ENCODE results near the gene TMEM59L. TPM values are rescaled to one million over a fixed set of nuclear protein-coding genes. Genes with fewer than 3 reads are reported as not detected.
A peak's percentile ranks its signal among the peaks of the same experiment; 100 is the strongest.

Gene TMEM59L
- total and polyA plus RNA-seq, 2 of the 13 experiments (the other 11 are each of a cell fraction or from before 2014, with no cell fraction given): 0.97 to 5.5 TPM

DNA sequence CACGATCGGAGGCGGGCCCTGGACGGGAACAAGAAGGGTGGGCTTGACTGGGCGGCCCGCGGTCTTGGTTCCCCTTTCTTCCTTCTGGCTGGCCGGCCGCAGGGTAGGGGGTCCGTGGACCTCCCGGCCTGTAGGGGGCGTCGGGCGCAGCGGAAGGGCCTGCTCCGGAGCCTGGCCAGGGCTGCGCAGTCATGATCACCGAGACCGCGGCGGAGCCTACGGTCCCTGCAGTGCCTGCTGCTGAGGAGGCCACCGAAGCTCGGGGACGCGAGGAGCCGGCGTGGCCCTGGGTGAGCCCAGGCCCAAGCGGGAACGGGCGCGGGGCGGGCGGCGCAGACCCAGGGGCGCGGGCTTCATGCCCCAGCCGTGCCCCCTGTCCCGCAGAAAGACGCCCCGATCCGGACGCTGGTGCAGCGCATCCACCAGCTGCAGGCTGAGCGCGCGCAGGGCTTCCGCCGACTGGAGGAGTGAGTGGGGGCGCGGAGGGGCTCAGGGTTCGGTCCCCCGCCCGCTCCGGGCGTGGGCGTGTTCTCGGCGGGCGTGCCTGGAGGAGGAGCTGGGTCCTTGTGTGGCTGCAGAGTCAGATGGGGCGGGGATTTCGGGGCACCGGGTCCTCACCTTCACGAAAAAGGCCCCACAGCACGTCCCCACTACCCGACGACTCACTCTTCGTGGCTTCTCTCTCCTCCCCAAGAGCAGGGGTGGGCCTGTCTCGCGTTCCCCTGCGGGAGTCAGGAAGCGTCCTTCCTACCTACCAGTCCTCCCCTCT, 23.9 kb upstream of the TMEM59L start, which contains the start of gene REX1BD (continued):
- TF ChIP-seq IRF2 (CRISPR knock-in tag; IDR thresholded peaks at IDR 0.05) (peak; percentile 76; the same call in 1 of the 2 replicates), KDM4B (CRISPR knock-in tag; IDR thresholded peaks at IDR 0.05) (peak; percentile 88), KDM6A (CRISPR knock-in tag; IDR thresholded peaks at IDR 0.05; ENCODE audit: low read depth) (0 out of 2 replicates have a peak, but pooled peaks have one; percentile 18), NCOA2 (CRISPR knock-in tag; IDR thresholded peaks at IDR 0.05) (peak; percentile 41), MTF2 (CRISPR knock-in tag; IDR thresholded peaks at IDR 0.05; ENCODE audit: borderline replicate concordance) (peak; percentile 17; the same call in 1 of the 2 replicates), HDAC6 (IDR thresholded peaks at IDR 0.05; ENCODE audit: low read depth, low read length) (no peak), ZNF335 (CRISPR knock-in tag; IDR thresholded peaks at IDR 0.05) (peak; percentile 25; the same call in 1 of the 2 replicates), TEAD3 (CRISPR knock-in tag; optimal IDR thresholded peaks at IDR 0.05; ENCODE audit: borderline replicate concordance) (peak; percentile 61), ZNF17 (CRISPR knock-in tag; IDR thresholded peaks at IDR 0.05) (no peak), ZNF382 (CRISPR knock-in tag; IDR thresholded peaks at IDR 0.05; ENCODE audit: borderline replicate concordance) (no peak), ZNF75D (CRISPR knock-in tag; IDR thresholded peaks at IDR 0.05; ENCODE audit: borderline replicate concordance) (no peak), SMAD3 (CRISPR knock-in tag; IDR thresholded peaks at IDR 0.05) (0 out of 2 replicates have a peak, but pooled peaks have one; percentile 11), HCFC1 (IDR thresholded peaks at IDR 0.05; ENCODE audit: low read depth, low read length) (no peak), ZNF558 (CRISPR knock-in tag; IDR thresholded peaks at IDR 0.05; ENCODE audit: borderline replicate concordance) (no peak), MATR3 (CRISPR knock-in tag; IDR thresholded peaks at IDR 0.05) (no peak), ZNF496 (CRISPR knock-in tag; IDR thresholded peaks at IDR 0.05; ENCODE audit: insufficient replicate concordance) (no peak), ZNF234 (CRISPR knock-in tag; conservative IDR thresholded peaks at IDR 0.05) (peak; percentile 31; the same call in 1 of the 2 replicates)
- TF ChIP-seq, protein P1, sequence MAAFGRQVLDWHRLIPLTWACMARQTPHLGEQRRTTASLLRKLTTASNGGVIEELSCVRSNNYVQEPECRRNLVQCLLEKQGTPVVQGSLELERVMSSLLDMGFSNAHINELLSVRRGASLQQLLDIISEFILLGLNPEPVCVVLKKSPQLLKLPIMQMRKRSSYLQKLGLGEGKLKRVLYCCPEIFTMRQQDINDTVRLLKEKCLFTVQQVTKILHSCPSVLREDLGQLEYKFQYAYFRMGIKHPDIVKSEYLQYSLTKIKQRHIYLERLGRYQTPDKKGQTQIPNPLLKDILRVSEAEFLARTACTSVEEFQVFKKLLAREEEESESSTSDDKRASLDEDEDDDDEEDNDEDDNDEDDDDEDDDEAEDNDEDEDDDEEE (CRISPR knock-in tag; IDR thresholded peaks at IDR 0.05): no peak; the same call in 1 of the 2 replicates
- TF ChIP-seq, protein P2, sequence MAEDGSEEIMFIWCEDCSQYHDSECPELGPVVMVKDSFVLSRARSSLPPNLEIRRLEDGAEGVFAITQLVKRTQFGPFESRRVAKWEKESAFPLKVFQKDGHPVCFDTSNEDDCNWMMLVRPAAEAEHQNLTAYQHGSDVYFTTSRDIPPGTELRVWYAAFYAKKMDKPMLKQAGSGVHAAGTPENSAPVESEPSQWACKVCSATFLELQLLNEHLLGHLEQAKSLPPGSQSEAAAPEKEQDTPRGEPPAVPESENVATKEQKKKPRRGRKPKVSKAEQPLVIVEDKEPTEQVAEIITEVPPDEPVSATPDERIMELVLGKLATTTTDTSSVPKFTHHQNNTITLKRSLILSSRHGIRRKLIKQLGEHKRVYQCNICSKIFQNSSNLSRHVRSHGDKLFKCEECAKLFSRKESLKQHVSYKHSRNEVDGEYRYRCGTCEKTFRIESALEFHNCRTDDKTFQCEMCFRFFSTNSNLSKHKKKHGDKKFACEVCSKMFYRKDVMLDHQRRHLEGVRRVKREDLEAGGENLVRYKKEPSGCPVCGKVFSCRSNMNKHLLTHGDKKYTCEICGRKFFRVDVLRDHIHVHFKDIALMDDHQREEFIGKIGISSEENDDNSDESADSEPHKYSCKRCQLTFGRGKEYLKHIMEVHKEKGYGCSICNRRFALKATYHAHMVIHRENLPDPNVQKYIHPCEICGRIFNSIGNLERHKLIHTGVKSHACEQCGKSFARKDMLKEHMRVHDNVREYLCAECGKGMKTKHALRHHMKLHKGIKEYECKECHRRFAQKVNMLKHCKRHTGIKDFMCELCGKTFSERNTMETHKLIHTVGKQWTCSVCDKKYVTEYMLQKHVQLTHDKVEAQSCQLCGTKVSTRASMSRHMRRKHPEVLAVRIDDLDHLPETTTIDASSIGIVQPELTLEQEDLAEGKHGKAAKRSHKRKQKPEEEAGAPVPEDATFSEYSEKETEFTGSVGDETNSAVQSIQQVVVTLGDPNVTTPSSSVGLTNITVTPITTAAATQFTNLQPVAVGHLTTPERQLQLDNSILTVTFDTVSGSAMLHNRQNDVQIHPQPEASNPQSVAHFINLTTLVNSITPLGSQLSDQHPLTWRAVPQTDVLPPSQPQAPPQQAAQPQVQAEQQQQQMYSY (CRISPR knock-in tag; IDR thresholded peaks at IDR 0.05): peak; percentile 2; the same call in 1 of the 2 replicates
- TF ChIP-seq, protein P3, sequence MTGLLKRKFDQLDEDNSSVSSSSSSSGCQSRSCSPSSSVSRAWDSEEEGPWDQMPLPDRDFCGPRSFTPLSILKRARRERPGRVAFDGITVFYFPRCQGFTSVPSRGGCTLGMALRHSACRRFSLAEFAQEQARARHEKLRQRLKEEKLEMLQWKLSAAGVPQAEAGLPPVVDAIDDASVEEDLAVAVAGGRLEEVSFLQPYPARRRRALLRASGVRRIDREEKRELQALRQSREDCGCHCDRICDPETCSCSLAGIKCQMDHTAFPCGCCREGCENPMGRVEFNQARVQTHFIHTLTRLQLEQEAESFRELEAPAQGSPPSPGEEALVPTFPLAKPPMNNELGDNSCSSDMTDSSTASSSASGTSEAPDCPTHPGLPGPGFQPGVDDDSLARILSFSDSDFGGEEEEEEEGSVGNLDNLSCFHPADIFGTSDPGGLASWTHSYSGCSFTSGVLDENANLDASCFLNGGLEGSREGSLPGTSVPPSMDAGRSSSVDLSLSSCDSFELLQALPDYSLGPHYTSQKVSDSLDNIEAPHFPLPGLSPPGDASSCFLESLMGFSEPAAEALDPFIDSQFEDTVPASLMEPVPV (CRISPR knock-in tag; IDR thresholded peaks at IDR 0.05): peak; percentile 59; the same call in 1 of the 2 replicates
- TF ChIP-seq, protein P4, sequence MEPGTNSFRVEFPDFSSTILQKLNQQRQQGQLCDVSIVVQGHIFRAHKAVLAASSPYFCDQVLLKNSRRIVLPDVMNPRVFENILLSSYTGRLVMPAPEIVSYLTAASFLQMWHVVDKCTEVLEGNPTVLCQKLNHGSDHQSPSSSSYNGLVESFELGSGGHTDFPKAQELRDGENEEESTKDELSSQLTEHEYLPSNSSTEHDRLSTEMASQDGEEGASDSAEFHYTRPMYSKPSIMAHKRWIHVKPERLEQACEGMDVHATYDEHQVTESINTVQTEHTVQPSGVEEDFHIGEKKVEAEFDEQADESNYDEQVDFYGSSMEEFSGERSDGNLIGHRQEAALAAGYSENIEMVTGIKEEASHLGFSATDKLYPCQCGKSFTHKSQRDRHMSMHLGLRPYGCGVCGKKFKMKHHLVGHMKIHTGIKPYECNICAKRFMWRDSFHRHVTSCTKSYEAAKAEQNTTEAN (CRISPR knock-in tag; conservative IDR thresholded peaks at IDR 0.05): 0 out of 2 replicates have a peak, but pooled peaks have one; percentile 18
